ENCODE data around the gene ROBO1.
"Not testable (repeated sequence)": the region's sequence is repeated elsewhere in the genome, so short reads cannot be mapped to it uniquely, and the experiment has no call there.

Gene ROBO1

GRCh38 chr3:78725703-78726246 lies 1042.0 kb downstream of the ROBO1 start:
- no peaks in the 10 kb centered on the region for H3K4me1 Mint-ChIP-seq
- ATAC-seq, result no peak
- no peak overlapping the region for H3K27ac Mint-ChIP-seq
- DNase-seq, result no peak
- H3K27me3 Mint-ChIP-seq, result no peaks in the 10 kb centered on the region
- H3K9me3 Mint-ChIP-seq, result no peaks in the 10 kb centered on the region
- no peak overlapping the region for H3K4me3 Mint-ChIP-seq
- no peaks in the 10 kb centered on the region for H3K36me3 Mint-ChIP-seq (ENCODE audit: low read depth)

DNA sequence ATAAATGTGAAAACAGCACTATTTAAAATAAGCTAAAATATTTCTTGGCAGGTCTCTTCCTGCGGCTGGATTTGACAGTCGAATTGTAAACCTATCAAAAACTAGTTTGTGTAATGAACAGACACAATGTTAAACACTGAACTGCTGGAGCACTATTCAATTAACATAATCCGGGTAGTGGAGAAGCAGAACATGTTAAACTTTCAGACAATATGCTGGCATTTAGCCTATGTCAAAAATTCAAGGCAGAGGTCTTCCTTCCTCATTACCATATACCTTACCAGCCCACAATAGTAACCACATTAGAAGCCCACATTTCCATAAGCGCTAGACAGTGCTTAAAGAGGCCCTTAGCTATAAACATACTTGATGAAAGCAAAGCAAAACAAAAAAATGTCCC lies 1042.9 kb downstream of the ROBO1 start:
- Mint-ChIP-seq H3K36me3 (ENCODE audit: low read depth) (no peaks in the 10 kb centered on the region), H3K9me3 (no peaks in the 10 kb centered on the region), H3K27ac (no peak overlapping the region), H3K4me1 (no peaks in the 10 kb centered on the region), H3K27me3 (no peaks in the 10 kb centered on the region), H3K4me3 (no peak overlapping the region)
- ATAC-seq (no peak), DNase-seq (no peak)

GRCh38 chr3:78724364-78724763 lies 1043.4 kb downstream of the ROBO1 start:
- H3K27me3 Mint-ChIP-seq; H3K4me3 Mint-ChIP-seq; DNase-seq; H3K4me1 Mint-ChIP-seq; H3K36me3 Mint-ChIP-seq (ENCODE audit: low read depth); ATAC-seq; H3K27ac Mint-ChIP-seq; H3K9me3 Mint-ChIP-seq: not testable (repeated sequence)

GRCh38 chr3:78721771-78722543 lies 1045.8 kb downstream of the ROBO1 start:
- H3K4me3 Mint-ChIP-seq, result no peak overlapping the region
- H3K27me3 Mint-ChIP-seq, result no peaks in the 10 kb centered on the region

DNA sequence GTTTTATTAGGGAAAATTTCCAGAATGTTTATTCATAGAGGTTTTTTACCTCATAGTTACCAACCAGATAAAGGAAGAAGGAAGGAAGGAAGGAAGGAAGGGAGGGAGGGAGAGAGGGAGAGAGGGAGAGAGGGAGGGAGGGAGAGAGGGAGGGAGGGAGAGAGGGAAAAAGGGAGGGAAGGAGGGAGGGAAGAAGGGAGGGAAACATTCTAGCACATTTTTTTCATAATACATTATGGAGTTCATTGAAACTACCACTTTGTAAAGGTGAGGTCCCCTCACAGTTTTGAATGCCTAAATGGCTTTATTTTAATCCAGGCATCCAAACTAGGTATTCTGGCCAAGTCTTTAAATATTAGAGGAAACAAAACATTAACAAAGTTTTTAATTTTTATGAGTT lies 1049.1 kb downstream of the ROBO1 start:
- Mint-ChIP-seq H3K27me3 (no peaks in the 10 kb centered on the region), H3K4me1 (no peaks in the 10 kb centered on the region), H3K4me3 (no peak overlapping the region), H3K36me3 (ENCODE audit: low read depth) (no peaks in the 10 kb centered on the region), H3K9me3 (peaks cover 16% of the 10 kb centered on the region), H3K27ac (no peak overlapping the region)
- ATAC-seq (no peak), DNase-seq (no peak)

More at GRCh38 chr3:78721771-78722543, 1045.8 kb downstream of the ROBO1 start:
- H3K4me1 Mint-ChIP-seq, result no peaks in the 10 kb centered on the region
- H3K36me3 Mint-ChIP-seq (ENCODE audit: low read depth), result no peaks in the 10 kb centered on the region
- ATAC-seq (no peak), DNase-seq (no peak)
- no peak overlapping the region for H3K27ac Mint-ChIP-seq
- peaks cover 4% of the 10 kb centered on the region for H3K9me3 Mint-ChIP-seq

- no peak for DNase-seq
- Mint-ChIP-seq H3K4me1 (peaks cover 1% of the 10 kb centered on the region), H3K27me3 (no peaks in the 10 kb centered on the region), H3K9me3 (peaks cover 16% of the 10 kb centered on the region), H3K36me3 (ENCODE audit: low read depth) (no peaks in the 10 kb centered on the region), H3K4me3 (no peak overlapping the region), H3K27ac (no peak overlapping the region)
- ATAC-seq, result no peak
Observed at GRCh38 chr3:78717041-78717440, 1050.8 kb downstream of the ROBO1 start.

- DNase-seq, result no peak
- ATAC-seq, result no peak
- no peak overlapping the region for H3K4me3 Mint-ChIP-seq
- H3K36me3 Mint-ChIP-seq (ENCODE audit: low read depth), result no peaks in the 10 kb centered on the region
- peaks cover 16% of the 10 kb centered on the region for H3K9me3 Mint-ChIP-seq
- no peaks in the 10 kb centered on the region for H3K27me3 Mint-ChIP-seq
- peaks cover 1% of the 10 kb centered on the region for H3K4me1 Mint-ChIP-seq
- no peak overlapping the region for H3K27ac Mint-ChIP-seq
Observed at GRCh38 chr3:78712941-78713340, 1054.9 kb downstream of the ROBO1 start.

DNA sequence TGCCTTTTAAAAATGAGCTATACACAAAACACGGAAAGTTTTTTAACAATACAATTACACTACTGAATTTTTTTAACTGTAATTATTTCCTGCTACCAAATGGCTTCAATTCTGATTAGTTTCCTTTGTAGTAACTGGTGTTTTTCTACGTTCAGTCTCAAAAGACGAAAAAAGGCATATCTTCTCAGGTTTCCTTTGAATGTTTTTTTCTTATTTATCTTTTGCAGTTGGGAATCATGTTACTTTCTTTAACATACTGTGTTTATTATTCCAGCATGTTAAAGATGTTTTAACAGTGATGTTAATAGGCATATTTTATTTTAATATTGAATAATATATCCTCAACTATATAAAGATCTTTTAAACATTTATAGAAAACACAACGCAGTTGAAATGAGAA lies 1055.5 kb downstream of the ROBO1 start:
- Mint-ChIP-seq H3K4me1 (peaks cover 1% of the 10 kb centered on the region), H3K27me3 (no peaks in the 10 kb centered on the region), H3K9me3 (peaks cover 14% of the 10 kb centered on the region), H3K27ac (no peak overlapping the region), H3K4me3 (no peak overlapping the region), H3K36me3 (ENCODE audit: low read depth) (no peaks in the 10 kb centered on the region)
- ATAC-seq (no peak), DNase-seq (no peak)

GRCh38 chr3:78708565-78709073 lies 1059.2 kb downstream of the ROBO1 start:
- DNase-seq (no peak), ATAC-seq (no peak)
- H3K36me3 Mint-ChIP-seq (ENCODE audit: low read depth), result no peaks in the 10 kb centered on the region
- H3K4me1 Mint-ChIP-seq, result peaks cover 1% of the 10 kb centered on the region
- H3K27ac Mint-ChIP-seq, result no peak overlapping the region
- H3K4me3 Mint-ChIP-seq, result no peak overlapping the region
- H3K27me3 Mint-ChIP-seq, result no peaks in the 10 kb centered on the region
- H3K9me3 Mint-ChIP-seq, result peaks cover 3% of the 10 kb centered on the region

GRCh38 chr3:78707609-78708008 lies 1060.2 kb downstream of the ROBO1 start:
- ATAC-seq (no peak), DNase-seq (no peak)
- H3K4me3 Mint-ChIP-seq, result no peak overlapping the region
- no peaks in the 10 kb centered on the region for H3K4me1 Mint-ChIP-seq
- no peak overlapping the region for H3K27ac Mint-ChIP-seq
- H3K9me3 Mint-ChIP-seq, result peaks cover 3% of the 10 kb centered on the region
- no peaks in the 10 kb centered on the region for H3K36me3 Mint-ChIP-seq (ENCODE audit: low read depth)
- no peaks in the 10 kb centered on the region for H3K27me3 Mint-ChIP-seq

- H3K9me3 Mint-ChIP-seq, result peaks cover 3% of the 10 kb centered on the region
- H3K27me3 Mint-ChIP-seq, result no peaks in the 10 kb centered on the region
- no peak overlapping the region for H3K27ac Mint-ChIP-seq
- H3K4me1 Mint-ChIP-seq, result no peaks in the 10 kb centered on the region
- ATAC-seq, result no peak
- no peak for DNase-seq
- no peaks in the 10 kb centered on the region for H3K36me3 Mint-ChIP-seq (ENCODE audit: low read depth)
- H3K4me3 Mint-ChIP-seq, result no peak overlapping the region
Observed at GRCh38 chr3:78706906-78707523, 1060.8 kb downstream of the ROBO1 start.

DNA sequence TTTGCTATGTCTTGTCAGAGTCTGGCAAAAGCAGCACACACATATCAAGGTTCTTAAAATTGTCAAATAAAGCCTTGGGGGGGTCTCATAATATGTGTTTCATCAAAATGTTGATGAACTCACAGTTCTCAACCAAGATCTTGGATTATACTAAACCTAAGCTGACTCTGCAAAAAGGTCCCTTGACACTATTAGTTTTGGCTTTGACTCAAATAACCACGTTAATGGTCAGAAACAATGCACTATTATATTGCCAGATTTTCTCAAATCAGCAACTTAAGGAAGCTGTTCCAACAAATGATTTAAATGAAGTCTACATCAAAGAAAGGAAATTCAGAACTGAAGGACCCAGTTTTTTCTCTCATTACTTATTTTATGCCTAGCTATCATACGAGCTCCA lies 1063.9 kb downstream of the ROBO1 start:
- no peaks in the 10 kb centered on the region for H3K36me3 Mint-ChIP-seq (ENCODE audit: low read depth)
- DNase-seq, result no peak

GRCh38 chr3:78701537-78701936 lies 1066.3 kb downstream of the ROBO1 start:
- H3K27ac Mint-ChIP-seq, result no peak overlapping the region
- H3K9me3 Mint-ChIP-seq, result peaks cover 7% of the 10 kb centered on the region
- no peaks in the 10 kb centered on the region for H3K36me3 Mint-ChIP-seq (ENCODE audit: low read depth)
- H3K4me3 Mint-ChIP-seq, result no peak overlapping the region
- ATAC-seq (no peak), DNase-seq (no peak)
- no peaks in the 10 kb centered on the region for H3K27me3 Mint-ChIP-seq
- no peaks in the 10 kb centered on the region for H3K4me1 Mint-ChIP-seq

More for the DNA sequence above, 1063.9 kb downstream of the ROBO1 start:
- no peak for ATAC-seq
- H3K27ac Mint-ChIP-seq, result no peak overlapping the region
- H3K9me3 Mint-ChIP-seq, result peaks cover 7% of the 10 kb centered on the region
- no peak overlapping the region for H3K4me3 Mint-ChIP-seq
- H3K4me1 Mint-ChIP-seq, result no peaks in the 10 kb centered on the region
- no peaks in the 10 kb centered on the region for H3K27me3 Mint-ChIP-seq

GRCh38 chr3:78698431-78698830 lies 1069.4 kb downstream of the ROBO1 start:
- Mint-ChIP-seq H3K9me3 (peaks cover 4% of the 10 kb centered on the region), H3K4me1 (no peaks in the 10 kb centered on the region), H3K4me3 (no peak overlapping the region), H3K27ac (no peak overlapping the region), H3K27me3 (no peaks in the 10 kb centered on the region), H3K36me3 (ENCODE audit: low read depth) (no peaks in the 10 kb centered on the region)
- no peak for ATAC-seq
- no peak for DNase-seq

- ATAC-seq (no peak), DNase-seq (no peak)
- H3K4me3 Mint-ChIP-seq, result no peak overlapping the region
- peaks cover 4% of the 10 kb centered on the region for H3K9me3 Mint-ChIP-seq
- no peaks in the 10 kb centered on the region for H3K4me1 Mint-ChIP-seq
- H3K27ac Mint-ChIP-seq, result no peak overlapping the region
- H3K27me3 Mint-ChIP-seq, result no peaks in the 10 kb centered on the region
- no peaks in the 10 kb centered on the region for H3K36me3 Mint-ChIP-seq (ENCODE audit: low read depth)
Observed at GRCh38 chr3:78697426-78697825, 1070.4 kb downstream of the ROBO1 start.
